ENCODE data around the gene GALR3.

Gene GALR3

DNA sequence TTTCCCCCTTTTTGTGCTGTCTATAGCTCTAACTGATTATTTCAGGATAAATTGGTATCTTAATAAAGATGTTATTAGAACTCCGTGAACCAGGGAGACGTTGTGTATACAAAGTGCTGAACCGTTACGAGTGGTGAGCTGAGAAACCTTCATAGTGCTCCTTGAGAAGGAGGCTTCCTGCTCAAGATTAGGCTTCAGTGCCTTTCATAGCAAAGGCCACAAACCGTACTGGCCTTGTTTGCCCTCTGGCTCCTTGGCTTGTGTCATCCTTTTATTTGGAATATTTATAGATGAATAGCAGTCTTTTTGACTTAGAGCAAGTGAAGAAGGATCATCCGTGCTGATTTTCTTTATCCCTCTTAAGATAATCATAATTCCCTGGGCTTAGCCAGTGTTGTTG, 42.3 kb downstream of the GALR3 start:
- no peak for DNase-seq (ENCODE audit: extremely low spot score)

DNA sequence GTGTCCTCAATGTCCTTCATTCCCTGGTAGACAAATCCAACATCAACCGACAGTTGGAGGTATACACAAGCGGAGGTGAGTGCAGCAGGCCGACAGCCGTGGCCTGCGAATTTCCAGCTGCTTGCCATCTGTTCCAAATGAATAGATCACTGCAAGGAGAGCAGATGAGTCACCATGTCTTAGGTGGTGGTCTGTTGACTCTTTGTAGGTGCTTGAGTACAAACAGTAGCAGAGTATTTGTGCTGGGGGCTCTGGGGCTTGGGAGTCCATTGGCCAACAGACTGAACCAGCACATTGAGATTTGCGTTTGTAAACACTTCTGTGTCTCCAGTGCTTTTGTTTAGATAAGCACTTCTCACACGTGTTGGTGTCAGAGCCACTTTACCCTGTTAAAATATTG, 47.1 kb downstream of the GALR3 start:
- DNase-seq (ENCODE audit: extremely low spot score): no peak
- ChIA-PET CTCF (no interaction called here), POLR2A (no interaction called here)
- TF ChIP-seq BHLHE40 (IDR thresholded peaks at IDR 0.05; ENCODE audit: borderline replicate concordance) (no peak), FOXK2 (IDR thresholded peaks at IDR 0.05) (no peak), FOXA1 (IDR thresholded peaks at IDR 0.05) (no peak), ZNF384 (IDR thresholded peaks at IDR 0.05) (no peak), ARNT (IDR thresholded peaks at IDR 0.05) (no peak), HDGF (IDR thresholded peaks at IDR 0.05; ENCODE audit: borderline replicate concordance) (no peak), FOXM1 (IDR thresholded peaks at IDR 0.05; ENCODE audit: borderline replicate concordance) (no peak)

More for the DNA sequence above, 42.3 kb downstream of the GALR3 start:
- CTCF ChIA-PET: interaction anchor here (0.7 kb wide), 1 partner anchor 536 kb away, joined by 4 read pairs; no protein-coding TSS in a partner anchor
- TF ChIP-seq BHLHE40 (IDR thresholded peaks at IDR 0.05; ENCODE audit: borderline replicate concordance): no peak
- TF ChIP-seq TARDBP (IDR thresholded peaks at IDR 0.05): no peak
- no peak for TF ChIP-seq SP1 (IDR thresholded peaks at IDR 0.05)
- TF ChIP-seq ELF4 (IDR thresholded peaks at IDR 0.05): no peak
- TF ChIP-seq FOXM1 (IDR thresholded peaks at IDR 0.05; ENCODE audit: borderline replicate concordance): no peak
- TF ChIP-seq L3MBTL2 (conservative IDR thresholded peaks at IDR 0.05): no peak
- no peak for TF ChIP-seq SUZ12 (IDR thresholded peaks at IDR 0.05)
- TF ChIP-seq ZNF384 (IDR thresholded peaks at IDR 0.05): no peak
- TF ChIP-seq HDGF (IDR thresholded peaks at IDR 0.05; ENCODE audit: borderline replicate concordance): no peak
- TF ChIP-seq LEF1 (IDR thresholded peaks at IDR 0.05; ENCODE audit: borderline replicate concordance): no peak
- TF ChIP-seq FOXA1 (IDR thresholded peaks at IDR 0.05): no peak
- no peak for TF ChIP-seq CTBP1 (IDR thresholded peaks at IDR 0.05; ENCODE audit: borderline replicate concordance)
- TF ChIP-seq, protein P1, sequence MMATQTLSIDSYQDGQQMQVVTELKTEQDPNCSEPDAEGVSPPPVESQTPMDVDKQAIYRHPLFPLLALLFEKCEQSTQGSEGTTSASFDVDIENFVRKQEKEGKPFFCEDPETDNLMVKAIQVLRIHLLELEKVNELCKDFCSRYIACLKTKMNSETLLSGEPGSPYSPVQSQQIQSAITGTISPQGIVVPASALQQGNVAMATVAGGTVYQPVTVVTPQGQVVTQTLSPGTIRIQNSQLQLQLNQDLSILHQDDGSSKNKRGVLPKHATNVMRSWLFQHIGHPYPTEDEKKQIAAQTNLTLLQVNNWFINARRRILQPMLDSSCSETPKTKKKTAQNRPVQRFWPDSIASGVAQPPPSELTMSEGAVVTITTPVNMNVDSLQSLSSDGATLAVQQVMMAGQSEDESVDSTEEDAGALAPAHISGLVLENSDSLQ (IDR thresholded peaks at IDR 0.05): no peak
- no peak for TF ChIP-seq FOXK2 (IDR thresholded peaks at IDR 0.05)
- no peak for TF ChIP-seq ARNT (IDR thresholded peaks at IDR 0.05)
- TF ChIP-seq NFRKB (IDR thresholded peaks at IDR 0.05): no peak
- POLR2A ChIA-PET: no interaction called here

All from HEK293T (cell line).